IMR-90 (cell line): ENCODE measurements around the gene GALNT13. TPM values are rescaled to one million over a fixed set of nuclear protein-coding genes. Genes with fewer than 3 reads are reported as not detected.

Experiments
- ATAC-seq: fragments of 200-7000 bp; cut with Tn5 transposase; 2 replicates; pipeline ENCODE4 v1.9.1; 2020; ENCODE audit warnings: low read depth, mild to moderate bottlenecking, moderate library complexity
- BruUV-seq: library from RNA; stranded (reverse); fragments of 400-500 nt; replicated peaks from 2 replicates; lab custom pipeline; 2021; lab: Mats Ljungman, UMichigan
- CTCF ChIA-PET: fragments of 300-600 bp; formaldehyde crosslinking; extraction: SDS; loops from one replicate; lab custom pipeline; 2021; ENCODE audit warnings: antibody characterized with exemption; lab: Yijun Ruan, JAX
- POLR2A ChIA-PET: fragments of 300-600 bp; sonication (Branson Sonifier 250); formaldehyde crosslinking; loops from one replicate; lab custom pipeline; 2022; ENCODE audit warnings: antibody characterized with exemption; ENCODE audit not compliant: unreplicated experiment; lab: Charles Lee
- DNase-seq: peaks from one replicate; pipeline ENCODE4 v3.0.0; 2013
- H2AFZ ChIP-seq: replicated peaks from 2 replicates; pipeline ENCODE3; 2013; ENCODE audit warnings: low read length, mild to moderate bottlenecking; ENCODE audit not compliant: poor library complexity
- H2AK5ac ChIP-seq: 2 replicates; pipeline ENCODE4 v1.6.1; 2013; ENCODE audit warnings: low read depth, low read length, inconsistent platforms
- H2AK9ac ChIP-seq: replicated peaks from 2 replicates; pipeline ENCODE3; 2013; ENCODE audit warnings: mild to moderate bottlenecking, low read depth, low read length, moderate library complexity; ENCODE audit not compliant: poor library complexity
- H2BK120ac ChIP-seq: 2 replicates; pipeline ENCODE4 v1.6.1; 2013; ENCODE audit warnings: low read depth, low read length, inconsistent platforms
- H2BK15ac ChIP-seq: 3 replicates; pipeline ENCODE4 v1.6.1; 2013; ENCODE audit warnings: low read depth, low read length, inconsistent platforms
- H2BK20ac ChIP-seq: 2 replicates; pipeline ENCODE4 v1.6.1; 2013; ENCODE audit warnings: low read depth, mild to moderate bottlenecking, inconsistent platforms, low read length, moderate library complexity
- H2BK5ac ChIP-seq: 2 replicates; pipeline ENCODE4 v1.6.1; 2013; ENCODE audit warnings: mild to moderate bottlenecking, low read depth, low read length, inconsistent platforms; ENCODE audit not compliant: poor library complexity, severe bottlenecking
- H3K14ac ChIP-seq: replicated peaks from 2 replicates; pipeline ENCODE4 v1.6.1; 2013; ENCODE audit warnings: low read depth, low read length, inconsistent platforms
- H3K18ac ChIP-seq: 2 replicates; pipeline ENCODE4 v1.6.1; 2013; ENCODE audit warnings: low read depth, low read length, control low read depth
- H3K23ac ChIP-seq: 2 replicates; pipeline ENCODE4 v1.6.1; 2013; ENCODE audit warnings: low read depth, low read length, inconsistent platforms
- H3K27ac ChIP-seq: 2 replicates; pipeline ENCODE4 v1.5.1; 2013; ENCODE audit warnings: mild to moderate bottlenecking, control low read depth, low read length; ENCODE audit not compliant: insufficient read depth
- H3K27me3 ChIP-seq: 2 replicates; pipeline ENCODE4 v1.6.1; 2013; ENCODE audit warnings: low read length; ENCODE audit not compliant: control insufficient read depth, insufficient read depth
- H3K36me3 ChIP-seq: 2 replicates; pipeline ENCODE4 v1.6.1; 2013; ENCODE audit warnings: low read length, mixed read lengths; ENCODE audit not compliant: control insufficient read depth, insufficient read depth
- H3K4ac ChIP-seq: 2 replicates; pipeline ENCODE4 v1.6.1; 2013; ENCODE audit warnings: low read depth, low read length, inconsistent platforms
- H3K4me1 ChIP-seq: 2 replicates; pipeline ENCODE4 v1.6.1; 2013; ENCODE audit warnings: low read length, mixed read lengths; ENCODE audit not compliant: control insufficient read depth, insufficient read depth
- H3K4me2 ChIP-seq: 2 replicates; pipeline ENCODE4 v1.6.1; 2013; ENCODE audit warnings: low read depth, mild to moderate bottlenecking, control low read depth, low read length, moderate library complexity
- H3K4me3 ChIP-seq: 2 replicates; pipeline ENCODE4 v1.5.1; 2013; ENCODE audit warnings: low read depth, mild to moderate bottlenecking, control low read depth, low read length, moderate library complexity; ENCODE audit not compliant: insufficient read depth
- H3K56ac ChIP-seq: 2 replicates; pipeline ENCODE4 v1.6.1; 2013; ENCODE audit warnings: low read length, inconsistent platforms; ENCODE audit not compliant: insufficient read depth; ENCODE audit errors: extremely low read depth
- H3K79me1 ChIP-seq, 2 experiments: 2 replicates each; pipeline ENCODE4 v1.6.1; 2013; ENCODE audit warnings: low read length in 2 of 2, inconsistent platforms in 1 of 2, low read depth in 1 of 2
- H3K9ac ChIP-seq: 2 replicates; pipeline ENCODE4 v1.6.1; 2013; ENCODE audit warnings: low read depth, low read length, control low read depth
- H3K9me1 ChIP-seq: 2 replicates; pipeline ENCODE4 v1.6.1; 2013; ENCODE audit warnings: low read length, inconsistent platforms; ENCODE audit not compliant: insufficient read depth
- H3K9me3 ChIP-seq: 2 replicates; pipeline ENCODE4 v1.6.1; 2013; ENCODE audit warnings: low read length; ENCODE audit not compliant: control insufficient read depth, insufficient read depth
- H4K20me1 ChIP-seq: 2 replicates; pipeline ENCODE4 v1.6.1; 2013; ENCODE audit warnings: low read length, inconsistent platforms; ENCODE audit not compliant: insufficient read depth
- H4K5ac ChIP-seq: 2 replicates; pipeline ENCODE4 v1.6.1; 2013; ENCODE audit warnings: mild to moderate bottlenecking, low read depth, low read length, control low read depth
- H4K8ac ChIP-seq, 2 experiments: 2 replicates each; pipeline ENCODE4 v1.6.1; 2013; ENCODE audit warnings: low read depth in 2 of 2, low read length in 2 of 2, control low read depth in 1 of 2, inconsistent platforms in 1 of 2
- H4K91ac ChIP-seq: 2 replicates; pipeline ENCODE4 v1.6.1; 2013; ENCODE audit warnings: low read depth, low read length, inconsistent platforms; ENCODE audit not compliant: insufficient read depth
- BHLHE40 ChIP-seq: fragments of 150-350 bp; IDR thresholded peaks from 2 replicates; pipeline ENCODE4 v1.6.1; 2016; ENCODE audit warnings: mild to moderate bottlenecking, low read depth, low read length
- CEBPB ChIP-seq: IDR thresholded peaks from 2 replicates; pipeline ENCODE4 v1.6.1; 2012; ENCODE audit warnings: low read depth, low read length, improper control_type of control experiment
- CHD1 ChIP-seq: IDR thresholded peaks from 2 replicates; pipeline ENCODE4 v1.6.1; 2012; ENCODE audit warnings: low read depth, low read length, improper control_type of control experiment
- FOS ChIP-seq: fragments of 150-350 bp; IDR thresholded peaks from 2 replicates; pipeline ENCODE4 v1.6.1; 2016; ENCODE audit warnings: low read depth, low read length
- MAFK ChIP-seq: IDR thresholded peaks from 2 replicates; pipeline ENCODE4 v1.6.1; 2012; ENCODE audit warnings: low read depth, low read length, improper control_type of control experiment
- MAZ ChIP-seq: IDR thresholded peaks from 2 replicates; pipeline ENCODE4 v1.6.1; 2012; ENCODE audit warnings: low read depth, mild to moderate bottlenecking, low read length, improper control_type of control experiment, moderate library complexity, borderline replicate concordance
- MXI1 ChIP-seq: IDR thresholded peaks from 2 replicates; pipeline ENCODE4 v1.6.1; 2012; ENCODE audit warnings: low read depth, mild to moderate bottlenecking, low read length, moderate library complexity, borderline replicate concordance
- NFE2L2 ChIP-seq: fragments of 150-350 bp; IDR thresholded peaks from 2 replicates; pipeline ENCODE4 v1.6.1; 2016; ENCODE audit warnings: low read depth, mild to moderate bottlenecking, low read length
- POLR2A ChIP-seq: IDR thresholded peaks from 2 replicates; pipeline ENCODE4 v1.6.1; 2012; ENCODE audit warnings: mild to moderate bottlenecking, low read depth, low read length
- RAD21 ChIP-seq: IDR thresholded peaks from 2 replicates; pipeline ENCODE4 v1.6.1; 2012; ENCODE audit warnings: low read length, improper control_type of control experiment
- RCOR1 ChIP-seq: IDR thresholded peaks from 2 replicates; pipeline ENCODE4 v1.6.1; 2012; ENCODE audit warnings: mild to moderate bottlenecking, low read length, improper control_type of control experiment; ENCODE audit not compliant: insufficient replicate concordance
- RFX5 ChIP-seq: IDR thresholded peaks from 2 replicates; pipeline ENCODE4 v1.8.0; 2012; ENCODE audit warnings: low read depth, mild to moderate bottlenecking, low read length, moderate library complexity
- SMC3 ChIP-seq: fragments of 150-350 bp; IDR thresholded peaks from 2 replicates; pipeline ENCODE4 v1.6.1; 2016; ENCODE audit warnings: low read depth, mild to moderate bottlenecking, antibody characterized with exemption, low read length, moderate library complexity
- USF2 ChIP-seq: fragments of 150-350 bp; IDR thresholded peaks from 2 replicates; pipeline ENCODE4 v1.6.1; 2017; ENCODE audit warnings: mild to moderate bottlenecking, antibody characterized with exemption, low read length, low read depth
- WGBS, 2 experiments: methylation state at CpG; one replicate each; pipeline versions ENCODE4 v1.1.5 to v1.1.7; 2013; ENCODE audit warnings: missing lambda C conversion rate in 2 of 2; ENCODE audit not compliant: insufficient read length in 1 of 2; ENCODE audit errors: extremely low coverage in 2 of 2; 5-methylcytosine and 5-hydroxymethylcytosine counted together
- dilution Hi-C: fragments of 300-500 bp; cut with HindIII; formaldehyde crosslinking; loops from one replicate; pipeline ENCODE4 v1.14.3; 2018; ENCODE audit warnings: low sequenced_read_pairs; ENCODE audit not compliant: unreplicated experiment
- in situ Hi-C: fragments of 300-500 bp; cut with MboI; formaldehyde crosslinking; loops from 3 replicates; pipeline ENCODE4 v1.14.3; 2019; ENCODE audit warnings: low sequenced_read_pairs, inconsistent platforms, mixed read lengths
- intact Hi-C: fragments of 100-400 bp; cut with micrococcal nuclease; formaldehyde crosslinking; loops from 2 replicates; pipeline ENCODE4 v1.10.0; 2022
- polyA plus RNA-seq, 3 experiments: library from polyadenylated mRNA; depleted of rRNA; stranded (reverse); fragments of >200 nt; gene quantifications; 2 replicates each; pipeline ENCODE4 v1.2.3, GENCODE V29; 2012; ENCODE audit warnings: low replicate concordance in 1 of 3
- total RNA-seq: library from RNA; depleted of rRNA; stranded (reverse); fragments of >200 nt; gene quantifications from 2 replicates; pipeline ENCODE4 v1.2.3, GENCODE V29; 2012
- TF ChIP-seq, protein P1 (sequence below): fragments of 150-350 bp; IDR thresholded peaks from 2 replicates; pipeline ENCODE4 v1.6.1; 2016; ENCODE audit warnings: low read depth, mild to moderate bottlenecking, low read length, moderate library complexity, borderline replicate concordance
- TF ChIP-seq, protein P2 (sequence below): conservative IDR thresholded peaks from 2 replicates; pipeline ENCODE4 v1.5.1; 2012; ENCODE audit warnings: mild to moderate bottlenecking, low read depth, low read length, improper control_type of control experiment

Gene GALNT13
- total and polyA plus RNA-seq, 2 of the 4 experiments (the other 2 are of a cell fraction): 0.03 TPM; not detected in 1

DNA sequence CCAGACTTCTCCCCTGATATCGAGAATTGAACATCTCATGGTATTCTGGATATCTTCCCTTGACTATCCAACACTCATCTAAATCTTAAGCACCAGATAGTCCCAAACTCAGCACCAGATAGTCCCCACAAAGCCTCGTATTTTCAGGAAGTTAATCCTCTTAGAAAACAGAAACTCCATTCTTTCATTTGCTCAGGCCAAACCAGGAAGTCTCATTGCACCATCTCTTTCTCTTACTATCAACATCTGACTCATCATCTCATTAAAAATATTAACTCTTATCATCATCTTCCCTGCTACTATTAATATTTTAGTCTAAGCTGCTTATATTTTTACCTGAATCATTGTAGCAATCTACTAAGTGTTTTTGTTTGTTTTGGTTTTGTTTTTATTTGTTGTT is 286.4 kb downstream of the GALNT13 start:
- WGBS, 2 experiments: 40% methylated on average over 1 of the region's 2 CpGs; no CpG with 5 or more reads in 1 of the 2 experiments
- intact Hi-C loops: no loop called here
- no peaks in the 10 kb centered on the region for H3K27me3 ChIP-seq

More for the DNA sequence above, 286.4 kb downstream of the GALNT13 start:
- Histone ChIP-seq H3K4me3 (no peak overlapping the region), H2BK120ac (no peak overlapping the region), H3K4me2 (no peak overlapping the region), H4K5ac (no peak overlapping the region), H3K4me1 (no peaks in the 10 kb centered on the region), H3K23ac (no peak overlapping the region), H3K18ac (no peak overlapping the region), H4K20me1 (no peaks in the 10 kb centered on the region), H3K14ac (no peak overlapping the region), H3K56ac (no peak overlapping the region), H2AK5ac (no peak overlapping the region), H3K36me3 (no peaks in the 10 kb centered on the region), H4K91ac (no peak overlapping the region), H3K79me1 (no peaks in the 10 kb centered on the region), H2AK9ac (no peak overlapping the region), H3K27ac (no peak overlapping the region), H3K9me3 (no peaks in the 10 kb centered on the region), H3K9me1 (no peaks in the 10 kb centered on the region), H2BK20ac (no peak overlapping the region), H4K8ac (no peak overlapping the region), H2BK5ac (no peak overlapping the region), H3K9ac (no peak overlapping the region), H2BK15ac (no peak overlapping the region), H2AFZ (no peak overlapping the region), H3K4ac (no peak overlapping the region)
- dilution Hi-C loops: no loop called here
- ChIA-PET POLR2A (no interaction called here), CTCF (no interaction called here)
- BruUV-seq: no TSS peak
- ATAC-seq (no peak), DNase-seq (no peak)
- TF ChIP-seq SMC3 (no peak), RCOR1 (no peak), BHLHE40 (no peak), MAZ (no peak), MAFK (no peak), RAD21 (no peak), POLR2A (no peak), CHD1 (no peak), RFX5 (no peak), MXI1 (no peak), USF2 (no peak), CEBPB (no peak), NFE2L2 (no peak), FOS (no peak)
- TF ChIP-seq, protein P1, sequence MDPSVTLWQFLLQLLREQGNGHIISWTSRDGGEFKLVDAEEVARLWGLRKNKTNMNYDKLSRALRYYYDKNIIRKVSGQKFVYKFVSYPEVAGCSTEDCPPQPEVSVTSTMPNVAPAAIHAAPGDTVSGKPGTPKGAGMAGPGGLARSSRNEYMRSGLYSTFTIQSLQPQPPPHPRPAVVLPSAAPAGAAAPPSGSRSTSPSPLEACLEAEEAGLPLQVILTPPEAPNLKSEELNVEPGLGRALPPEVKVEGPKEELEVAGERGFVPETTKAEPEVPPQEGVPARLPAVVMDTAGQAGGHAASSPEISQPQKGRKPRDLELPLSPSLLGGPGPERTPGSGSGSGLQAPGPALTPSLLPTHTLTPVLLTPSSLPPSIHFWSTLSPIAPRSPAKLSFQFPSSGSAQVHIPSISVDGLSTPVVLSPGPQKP: no peak
- TF ChIP-seq, protein P2, sequence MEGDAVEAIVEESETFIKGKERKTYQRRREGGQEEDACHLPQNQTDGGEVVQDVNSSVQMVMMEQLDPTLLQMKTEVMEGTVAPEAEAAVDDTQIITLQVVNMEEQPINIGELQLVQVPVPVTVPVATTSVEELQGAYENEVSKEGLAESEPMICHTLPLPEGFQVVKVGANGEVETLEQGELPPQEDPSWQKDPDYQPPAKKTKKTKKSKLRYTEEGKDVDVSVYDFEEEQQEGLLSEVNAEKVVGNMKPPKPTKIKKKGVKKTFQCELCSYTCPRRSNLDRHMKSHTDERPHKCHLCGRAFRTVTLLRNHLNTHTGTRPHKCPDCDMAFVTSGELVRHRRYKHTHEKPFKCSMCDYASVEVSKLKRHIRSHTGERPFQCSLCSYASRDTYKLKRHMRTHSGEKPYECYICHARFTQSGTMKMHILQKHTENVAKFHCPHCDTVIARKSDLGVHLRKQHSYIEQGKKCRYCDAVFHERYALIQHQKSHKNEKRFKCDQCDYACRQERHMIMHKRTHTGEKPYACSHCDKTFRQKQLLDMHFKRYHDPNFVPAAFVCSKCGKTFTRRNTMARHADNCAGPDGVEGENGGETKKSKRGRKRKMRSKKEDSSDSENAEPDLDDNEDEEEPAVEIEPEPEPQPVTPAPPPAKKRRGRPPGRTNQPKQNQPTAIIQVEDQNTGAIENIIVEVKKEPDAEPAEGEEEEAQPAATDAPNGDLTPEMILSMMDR: no peak
- in situ Hi-C loops: no loop called here
